Mucosa of stomach (tissue), 1 donor: ENCODE data around the gene PBX3.

Source experiments
- H3K27me3 ChIP-seq: one replicate; pipeline ENCODE4 v1.7.0; 2013; ENCODE audit warnings: mild to moderate bottlenecking, low read length; ENCODE audit not compliant: control insufficient read depth, insufficient read depth
- H3K36me3 ChIP-seq: one replicate; pipeline ENCODE4 v1.7.0; 2013; ENCODE audit warnings: low read length; ENCODE audit not compliant: control insufficient read depth, insufficient read depth
- H3K4me1 ChIP-seq: one replicate; pipeline ENCODE4 v1.7.0; 2013; ENCODE audit warnings: mild to moderate bottlenecking, low read length; ENCODE audit not compliant: control insufficient read depth, insufficient read depth
- H3K4me3 ChIP-seq: one replicate; pipeline ENCODE4 v1.7.0; 2013; ENCODE audit warnings: low read length
- H3K9ac ChIP-seq: one replicate; pipeline ENCODE4 v1.7.0; 2013; ENCODE audit warnings: mild to moderate bottlenecking, low read length, moderate library complexity
- H3K9me3 ChIP-seq: one replicate; pipeline ENCODE4 v1.7.0; 2013; ENCODE audit warnings: mild to moderate bottlenecking, low read length, moderate library complexity; ENCODE audit not compliant: control insufficient read depth
- donor health status: Pancreatic carcinoma.

The PBX3 gene

DNA sequence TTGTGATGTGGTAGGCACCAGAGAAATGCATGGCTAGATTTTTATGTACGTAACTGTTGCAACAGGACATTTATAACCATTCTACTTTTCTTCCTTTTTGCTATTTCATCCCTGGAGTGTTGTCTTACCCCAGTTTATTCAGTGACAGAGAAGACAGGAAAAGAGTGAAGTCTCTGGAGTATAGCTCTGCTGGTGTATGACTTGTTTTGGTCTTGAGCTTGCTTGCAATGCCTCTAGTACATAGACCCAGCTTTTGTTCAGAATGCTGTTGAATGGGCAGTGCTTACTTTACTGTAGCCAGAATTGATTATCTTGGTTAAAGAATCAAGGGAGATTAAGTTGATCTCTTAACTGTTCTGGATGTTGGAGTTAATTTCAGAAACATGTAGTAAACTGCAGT is 94.3 kb downstream of the PBX3 start:
- H3K9ac ChIP-seq: no peak overlapping the region
- H3K9me3 ChIP-seq: no peaks in the 10 kb centered on the region
- no peak overlapping the region for H3K4me3 ChIP-seq
- H3K27me3 ChIP-seq: no peaks in the 10 kb centered on the region
- no peaks in the 10 kb centered on the region for H3K4me1 ChIP-seq
- no peaks in the 10 kb centered on the region for H3K36me3 ChIP-seq

DNA sequence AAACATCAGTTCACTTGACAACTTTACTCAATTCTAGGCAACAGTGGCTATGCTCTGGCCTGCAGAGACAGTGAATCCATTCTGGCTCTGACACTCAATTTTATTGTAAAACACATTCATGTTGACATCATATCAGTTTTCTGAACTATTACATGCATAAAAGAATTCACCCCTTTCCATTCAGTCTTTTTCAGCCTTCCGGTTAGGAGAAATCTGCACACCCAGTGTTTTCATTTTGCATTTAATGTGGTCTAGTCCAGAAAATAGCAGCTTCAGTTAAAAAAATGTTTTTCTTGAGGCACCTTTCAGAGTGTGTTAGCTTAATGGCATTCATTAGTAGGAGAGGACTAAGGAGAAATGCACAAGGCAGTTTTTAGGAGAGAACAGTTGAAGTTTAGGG is 95.1 kb downstream of the PBX3 start:
- Histone ChIP-seq H3K4me3 (no peak overlapping the region), H3K4me1 (no peaks in the 10 kb centered on the region), H3K36me3 (no peaks in the 10 kb centered on the region), H3K9me3 (no peaks in the 10 kb centered on the region), H3K27me3 (no peaks in the 10 kb centered on the region), H3K9ac (no peak overlapping the region)

DNA sequence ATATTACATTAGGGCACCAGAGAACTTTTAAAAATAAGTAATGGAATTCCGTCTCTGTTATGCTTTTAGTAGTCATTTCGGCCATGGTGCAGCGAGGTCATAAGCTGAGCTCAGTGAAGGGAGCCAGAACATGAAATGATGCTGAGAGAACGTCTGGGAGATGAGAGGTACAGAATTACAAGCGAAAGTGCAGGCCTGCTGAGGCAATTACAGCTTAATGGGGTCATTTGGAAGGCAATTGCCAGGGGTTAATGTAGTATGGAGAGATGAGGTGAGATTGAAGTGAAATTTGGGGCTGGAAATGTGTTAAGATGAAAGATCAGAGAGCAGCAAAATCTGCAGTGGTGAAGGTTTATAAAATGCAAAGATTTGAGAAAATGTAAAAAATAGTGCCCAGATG is 96.5 kb downstream of the PBX3 start:
- H3K9me3 ChIP-seq: no peaks in the 10 kb centered on the region
- no peak overlapping the region for H3K4me3 ChIP-seq
- no peaks in the 10 kb centered on the region for H3K4me1 ChIP-seq
- H3K36me3 ChIP-seq: no peaks in the 10 kb centered on the region
- no peak overlapping the region for H3K9ac ChIP-seq
- no peaks in the 10 kb centered on the region for H3K27me3 ChIP-seq

DNA sequence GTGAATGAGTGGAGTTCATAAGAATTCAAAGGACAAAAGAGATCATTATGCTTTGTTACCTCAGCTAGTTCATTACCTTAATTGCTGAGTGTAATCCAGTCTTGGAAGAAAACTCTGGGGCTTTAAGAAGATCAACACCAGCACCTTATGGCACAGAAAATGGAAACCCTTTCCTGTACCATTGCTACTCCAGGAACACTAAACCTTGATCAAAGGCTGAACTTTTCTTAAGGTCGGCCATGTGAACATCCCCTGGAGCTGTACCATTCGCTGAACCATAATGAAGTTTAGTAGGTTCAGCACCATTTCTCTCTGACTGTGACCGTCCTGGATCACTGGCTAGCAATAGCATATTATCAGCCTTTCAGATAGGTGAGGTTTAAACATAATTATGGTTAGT is 97.4 kb downstream of the PBX3 start:
- no peaks in the 10 kb centered on the region for H3K4me1 ChIP-seq
- H3K4me3 ChIP-seq: no peak overlapping the region
- no peak overlapping the region for H3K9ac ChIP-seq
- no peaks in the 10 kb centered on the region for H3K27me3 ChIP-seq
- no peaks in the 10 kb centered on the region for H3K9me3 ChIP-seq
- no peaks in the 10 kb centered on the region for H3K36me3 ChIP-seq

DNA sequence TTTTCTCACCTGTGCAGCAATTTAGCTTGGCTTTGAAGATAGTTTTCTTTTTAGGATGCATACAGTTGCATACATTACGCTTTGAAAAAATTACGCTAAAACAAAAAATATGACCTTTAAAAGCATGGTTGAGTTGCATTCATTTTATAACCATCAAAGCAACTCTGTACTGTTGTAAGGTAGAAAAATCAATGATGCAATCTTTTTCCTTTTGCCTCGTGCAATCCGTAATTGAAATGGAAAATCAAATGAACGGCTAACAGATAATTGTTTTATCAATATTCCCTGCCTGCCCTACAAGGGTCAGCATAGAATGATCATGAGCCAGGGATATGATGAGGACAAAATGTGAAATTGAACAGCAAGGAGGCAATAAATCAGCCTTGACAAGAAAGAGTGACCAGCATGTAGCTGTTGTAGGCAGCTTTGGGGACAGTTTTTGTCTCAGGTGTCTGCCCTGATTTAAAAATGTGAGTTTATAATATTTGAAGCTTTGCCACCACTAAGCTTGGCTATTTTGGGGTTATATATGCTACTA is 98.2 kb downstream of the PBX3 start:
- H3K9ac ChIP-seq: no peak overlapping the region
- H3K4me1 ChIP-seq: no peaks in the 10 kb centered on the region
- no peaks in the 10 kb centered on the region for H3K36me3 ChIP-seq
- H3K27me3 ChIP-seq: no peaks in the 10 kb centered on the region
- no peak overlapping the region for H3K4me3 ChIP-seq
- H3K9me3 ChIP-seq: no peaks in the 10 kb centered on the region

DNA sequence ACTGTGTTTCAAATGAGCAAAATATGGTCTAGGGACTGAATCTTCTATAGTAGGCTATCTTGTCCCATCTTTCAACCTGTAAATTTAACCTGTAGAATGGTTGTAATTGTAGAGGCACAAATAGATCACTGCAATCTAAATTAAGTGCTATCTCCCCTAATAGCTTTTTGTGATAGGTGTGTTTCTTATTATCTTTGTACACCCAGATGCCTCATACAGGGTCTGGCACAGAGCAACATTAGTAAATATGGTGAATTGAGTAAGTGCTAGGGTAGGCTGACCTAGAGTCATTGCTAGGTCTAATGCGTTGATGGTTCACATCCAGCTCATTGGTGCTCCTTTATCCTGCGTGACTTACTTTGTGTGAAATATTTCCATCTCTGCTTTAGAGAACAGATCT is 100.6 kb downstream of the PBX3 start:
- H3K27me3 ChIP-seq: no peaks in the 10 kb centered on the region
- no peaks in the 10 kb centered on the region for H3K9me3 ChIP-seq
- no peak overlapping the region for H3K4me3 ChIP-seq
- H3K4me1 ChIP-seq: no peaks in the 10 kb centered on the region
- no peak overlapping the region for H3K9ac ChIP-seq
- no peaks in the 10 kb centered on the region for H3K36me3 ChIP-seq

DNA sequence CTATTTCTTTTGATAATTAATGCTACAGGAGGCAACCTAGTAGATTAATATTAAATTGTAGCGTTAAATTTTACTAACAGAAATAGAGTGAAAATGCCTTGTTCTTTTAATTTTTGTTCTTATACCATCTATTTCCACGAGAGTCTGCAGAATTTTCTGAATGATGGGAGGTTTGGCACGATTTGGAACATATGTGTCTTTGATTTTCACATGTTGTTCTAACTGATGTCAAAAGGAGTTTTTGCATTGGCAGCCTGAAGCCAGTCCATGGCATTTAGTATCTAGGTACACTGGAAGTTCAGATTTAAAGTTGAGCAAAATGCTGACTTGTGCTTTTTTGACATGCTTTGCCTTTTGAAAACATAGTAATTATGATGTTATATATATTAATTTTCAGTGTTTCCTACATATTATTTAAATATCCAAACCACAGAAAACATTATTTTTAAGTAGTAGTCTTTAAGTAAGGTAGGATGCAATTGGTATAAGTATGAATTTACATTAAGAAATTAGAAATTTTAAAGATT is 103.0 kb downstream of the PBX3 start:
- Histone ChIP-seq H3K36me3 (no peaks in the 10 kb centered on the region), H3K4me1 (no peaks in the 10 kb centered on the region), H3K27me3 (no peaks in the 10 kb centered on the region), H3K9me3 (no peaks in the 10 kb centered on the region), H3K9ac (no peak overlapping the region), H3K4me3 (no peak overlapping the region)

DNA sequence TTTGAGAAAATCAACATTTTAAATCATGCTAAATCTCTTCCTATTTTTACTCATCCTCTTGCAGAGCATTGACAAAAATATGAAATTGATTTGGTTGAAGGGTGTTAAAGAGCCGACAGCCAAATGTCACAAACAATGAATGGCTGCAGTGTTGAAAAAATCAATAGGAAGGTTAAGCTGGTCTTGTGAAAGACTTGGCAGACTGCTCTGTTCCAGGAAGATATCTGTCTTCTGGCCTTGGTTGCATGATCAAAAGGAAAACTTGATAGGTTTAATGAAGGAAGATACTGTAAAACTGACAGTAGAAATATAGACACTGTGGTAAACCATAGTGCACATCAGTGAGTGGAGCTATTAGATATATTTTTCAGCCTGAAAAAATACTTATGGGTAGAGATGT is 103.6 kb downstream of the PBX3 start:
- Histone ChIP-seq H3K9ac (no peak overlapping the region), H3K4me1 (no peaks in the 10 kb centered on the region), H3K9me3 (no peaks in the 10 kb centered on the region), H3K4me3 (no peak overlapping the region), H3K36me3 (no peaks in the 10 kb centered on the region), H3K27me3 (no peaks in the 10 kb centered on the region)

DNA sequence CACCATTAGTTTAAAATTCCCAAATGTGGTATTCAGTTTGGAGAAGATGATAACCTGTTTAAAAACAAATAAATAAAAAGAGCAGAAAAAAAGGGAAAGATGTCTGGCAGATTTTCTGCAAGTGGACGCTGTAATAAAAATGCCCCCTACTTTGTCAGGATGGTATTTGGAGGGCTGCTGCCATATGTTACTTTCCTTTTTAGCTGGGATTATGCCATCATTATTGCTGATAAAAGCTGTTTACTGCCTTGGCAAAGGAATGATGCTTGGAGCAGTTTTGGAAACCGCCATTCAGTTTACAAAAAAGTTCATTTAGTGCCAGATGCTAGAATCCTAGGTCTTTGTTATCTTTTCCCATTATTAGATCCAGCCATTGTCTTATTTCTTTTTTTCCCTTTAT is 104.8 kb downstream of the PBX3 start:
- Histone ChIP-seq H3K4me1 (no peaks in the 10 kb centered on the region), H3K4me3 (no peak overlapping the region), H3K27me3 (no peaks in the 10 kb centered on the region), H3K36me3 (no peaks in the 10 kb centered on the region), H3K9me3 (no peaks in the 10 kb centered on the region), H3K9ac (no peak overlapping the region)

DNA sequence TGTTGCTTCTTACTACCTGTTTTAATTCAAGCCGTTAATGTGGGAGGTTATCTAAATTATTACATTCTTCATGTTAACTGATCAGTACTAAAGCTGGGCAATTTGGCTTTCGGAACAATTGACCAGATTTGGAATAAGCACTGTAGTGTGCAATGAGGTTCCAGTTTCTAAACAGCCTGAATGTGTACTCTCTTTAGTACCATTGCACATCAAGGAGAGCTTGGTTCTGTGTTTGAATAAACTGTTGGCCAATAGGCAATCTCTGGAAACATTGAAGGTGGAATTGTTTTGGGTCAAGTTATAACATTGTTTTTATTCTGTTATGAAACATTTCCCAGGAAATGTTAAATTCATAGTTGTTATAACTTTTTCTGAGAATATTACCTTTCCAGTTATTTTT is 105.2 kb downstream of the PBX3 start:
- Histone ChIP-seq H3K9ac (no peak overlapping the region), H3K9me3 (no peaks in the 10 kb centered on the region), H3K27me3 (no peaks in the 10 kb centered on the region), H3K36me3 (no peaks in the 10 kb centered on the region), H3K4me1 (no peaks in the 10 kb centered on the region), H3K4me3 (no peak overlapping the region)

DNA sequence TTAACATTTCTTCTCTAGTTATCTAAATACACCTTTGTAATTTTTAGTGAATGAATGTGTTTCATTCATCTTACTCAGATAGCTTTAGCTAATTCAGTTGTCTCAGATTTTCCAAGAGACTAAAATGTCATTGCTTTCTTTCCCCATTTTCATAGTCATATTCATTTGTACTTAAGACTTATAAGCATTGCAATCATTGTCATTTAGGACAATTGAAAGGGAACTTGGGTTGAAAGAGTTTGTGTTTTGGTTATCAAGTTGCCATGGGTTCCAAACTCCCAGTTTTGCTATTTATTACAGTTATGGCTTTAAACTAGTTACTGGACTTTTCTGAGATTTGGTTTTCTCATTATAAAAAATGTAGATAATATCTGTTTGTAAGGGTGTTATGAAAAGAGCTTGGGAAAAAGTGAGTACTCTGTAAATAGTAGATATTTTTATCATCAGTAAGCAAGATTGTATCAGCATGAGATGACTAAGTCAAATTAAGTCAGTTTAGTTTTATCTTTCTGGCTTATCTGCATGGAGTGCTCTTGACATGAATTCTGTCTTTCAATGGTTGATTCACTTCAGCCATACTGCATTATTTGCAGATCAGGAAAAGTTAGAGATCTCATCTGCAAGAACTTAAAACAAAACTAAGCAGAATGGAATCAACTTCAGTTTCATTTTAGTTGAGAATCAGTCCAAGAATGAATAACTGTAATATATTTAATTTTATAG is 107.5 kb downstream of the PBX3 start:
- H3K9ac ChIP-seq: no peak overlapping the region
- no peaks in the 10 kb centered on the region for H3K27me3 ChIP-seq
- H3K36me3 ChIP-seq: no peaks in the 10 kb centered on the region
- H3K4me3 ChIP-seq: no peak overlapping the region
- no peaks in the 10 kb centered on the region for H3K4me1 ChIP-seq
- no peaks in the 10 kb centered on the region for H3K9me3 ChIP-seq

DNA sequence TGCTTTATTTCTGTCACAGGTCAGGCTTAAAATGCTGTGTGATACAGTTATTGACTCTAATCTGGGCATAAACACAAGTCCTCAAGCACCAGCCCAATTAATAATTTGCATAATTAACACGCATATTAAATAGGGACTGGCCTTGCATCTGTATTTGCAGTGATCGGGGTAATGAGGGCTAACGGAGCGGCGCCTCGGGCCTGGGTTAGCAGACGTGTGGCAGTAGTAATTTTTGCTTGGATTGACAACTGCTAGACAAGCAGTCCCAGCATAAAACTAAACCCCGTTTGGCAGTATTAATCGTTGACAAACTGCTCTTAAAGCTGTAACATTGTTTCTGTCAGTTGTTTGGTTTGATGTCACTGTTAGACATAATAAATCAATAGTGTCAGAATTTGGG is 109.2 kb downstream of the PBX3 start:
- no peaks in the 10 kb centered on the region for H3K9me3 ChIP-seq
- H3K27me3 ChIP-seq: no peaks in the 10 kb centered on the region
- H3K4me1 ChIP-seq: no peaks in the 10 kb centered on the region
- no peaks in the 10 kb centered on the region for H3K36me3 ChIP-seq
- H3K9ac ChIP-seq: no peak overlapping the region
- H3K4me3 ChIP-seq: no peak overlapping the region
